SIG-M5 treated with dmso at 0.1 percent for 504 hours (cell line): ENCODE data around the gene TMEM217.
"Not testable (repeated sequence)": the region's sequence is repeated elsewhere in the genome, so short reads cannot be mapped to it uniquely, and the experiment has no call there.

Source experiments
- DNase-seq: peaks from one replicate; lab custom pipeline; 2025; ENCODE audit not compliant: unreplicated experiment; lab: John Stamatoyannopoulos, UW

The TMEM217 gene

DNA sequence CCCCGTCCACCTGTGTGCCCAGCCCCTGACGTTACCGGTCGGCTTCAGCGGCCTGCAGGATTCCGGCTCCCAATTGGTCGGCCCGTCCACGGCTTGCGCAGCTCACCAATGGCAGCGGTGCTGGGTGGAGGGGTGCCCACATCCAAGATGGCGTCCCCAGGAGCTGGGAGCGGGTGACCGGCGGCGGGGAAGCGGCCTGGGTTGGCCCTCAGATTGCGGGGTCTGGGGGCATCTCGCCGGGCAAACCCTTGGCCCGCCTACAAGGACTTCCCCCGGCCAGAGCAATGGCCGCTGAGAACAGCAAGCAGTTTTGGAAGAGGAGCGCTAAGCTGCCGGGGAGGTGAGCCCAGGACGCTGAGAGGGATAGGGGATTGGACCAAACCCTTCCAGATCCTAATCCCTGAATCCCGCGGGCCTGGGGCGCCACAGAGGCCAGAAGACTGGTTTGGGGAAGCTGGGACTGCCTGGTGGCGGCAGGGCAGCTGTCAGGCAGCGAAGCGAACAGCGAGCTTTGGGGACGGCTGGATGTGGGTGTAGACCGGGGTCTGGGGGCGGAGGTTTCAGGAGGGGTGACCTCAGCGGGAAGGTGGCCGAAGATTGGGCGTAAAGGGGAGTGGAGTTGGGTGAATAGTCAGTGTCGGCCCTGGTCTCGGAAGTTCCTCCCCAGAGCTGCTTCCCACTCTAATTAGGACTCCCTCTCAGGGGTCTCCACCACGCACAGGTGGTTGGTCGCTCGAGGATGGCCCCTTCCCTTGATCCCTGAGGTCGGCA is at the start of gene TMEM217, which contains the start of gene TBC1D22B:
TMEM217 (minus strand) TSS at position 511 of the 771 bp plus-strand sequence. CDS start 39,114 bp downstream, outside the sequence.
TBC1D22B (plus strand) TSS at position 139 of the 771 bp plus-strand sequence; CDS start at position 285, 146 bp downstream.
- peak; percentile 86 for DNase-seq

GRCh38 chr6:37307484-37307883 is 49.5 kb upstream of the TMEM217 start:
- DNase-seq, result not testable (repeated sequence)

DNA sequence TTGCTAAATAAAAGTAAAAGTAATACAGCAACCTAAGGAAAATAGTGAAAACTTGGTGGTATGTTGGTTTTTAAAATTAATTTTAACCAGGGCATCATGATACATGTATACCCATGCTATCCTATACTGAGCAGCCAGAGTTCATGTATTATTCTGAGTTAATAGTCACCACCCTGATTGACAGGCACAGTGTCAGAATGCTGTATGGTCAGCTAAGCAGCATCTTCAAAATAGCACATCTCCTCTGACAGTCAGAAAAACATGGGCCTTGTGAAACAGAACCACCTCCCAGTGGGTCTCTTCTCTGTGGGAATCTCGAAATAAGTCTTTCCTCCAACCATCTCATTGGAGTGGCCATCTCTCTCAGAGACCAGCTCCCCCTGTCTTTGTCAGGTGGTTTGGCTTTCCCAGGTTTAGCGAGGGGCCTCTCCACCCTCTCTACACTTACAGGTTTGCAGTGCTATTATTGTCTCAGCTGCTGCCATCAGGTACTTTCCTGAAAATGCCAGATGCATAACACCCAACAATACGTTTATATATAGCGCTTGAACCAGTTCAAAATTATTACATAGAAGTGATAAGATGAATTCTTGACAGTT is 48.8 kb upstream of the TMEM217 start:
- no peak for DNase-seq

DNA sequence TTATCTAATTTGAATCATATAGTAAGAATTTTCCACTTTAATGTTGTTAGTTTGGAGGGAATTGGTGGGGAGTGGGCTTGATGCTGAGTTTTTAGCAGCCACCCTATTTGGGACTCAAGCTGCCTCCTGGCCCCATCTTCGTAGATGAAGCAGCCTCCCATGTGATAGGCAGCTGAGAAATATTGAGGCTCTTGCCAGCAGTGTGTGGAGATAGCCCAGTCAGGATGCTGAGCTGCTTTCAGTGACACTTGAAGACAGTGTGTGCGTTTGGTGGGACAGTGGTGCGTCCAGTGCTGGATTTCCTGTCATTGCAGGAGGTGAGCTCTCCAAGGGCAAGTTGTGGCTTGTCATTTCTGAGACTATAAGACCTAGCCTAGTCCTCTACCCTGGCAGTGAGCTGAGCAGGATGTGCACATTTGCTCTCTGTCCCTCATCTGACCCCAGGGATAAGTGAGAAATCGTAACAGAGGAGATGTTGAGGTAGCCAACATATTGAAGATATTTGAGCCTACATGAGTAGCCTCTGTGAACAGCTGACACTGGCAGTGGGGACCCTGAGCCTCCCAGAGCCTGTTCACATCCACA is 48.0 kb upstream of the TMEM217 start:
- DNase-seq, result no peak

DNA sequence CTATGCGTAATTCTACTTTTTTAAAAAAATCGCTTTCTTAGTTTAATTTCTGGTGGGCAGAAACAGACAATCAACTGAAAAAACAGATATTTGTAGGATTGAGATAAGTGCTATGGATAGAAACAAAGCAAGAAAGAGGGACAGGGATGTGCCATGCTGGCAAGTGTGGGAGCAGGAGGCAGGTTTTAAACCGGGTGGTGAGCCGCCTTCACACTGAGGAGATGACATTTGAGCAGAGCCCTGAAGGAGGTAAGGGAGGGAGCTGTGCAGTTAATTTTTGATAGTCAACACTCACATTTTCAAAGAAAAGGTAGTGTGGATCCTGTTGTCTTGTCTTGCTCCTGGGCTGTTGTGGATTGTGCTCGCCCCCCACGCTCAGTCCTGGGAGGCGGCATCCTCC is 46.8 kb upstream of the TMEM217 start:
- no peak for DNase-seq

DNA sequence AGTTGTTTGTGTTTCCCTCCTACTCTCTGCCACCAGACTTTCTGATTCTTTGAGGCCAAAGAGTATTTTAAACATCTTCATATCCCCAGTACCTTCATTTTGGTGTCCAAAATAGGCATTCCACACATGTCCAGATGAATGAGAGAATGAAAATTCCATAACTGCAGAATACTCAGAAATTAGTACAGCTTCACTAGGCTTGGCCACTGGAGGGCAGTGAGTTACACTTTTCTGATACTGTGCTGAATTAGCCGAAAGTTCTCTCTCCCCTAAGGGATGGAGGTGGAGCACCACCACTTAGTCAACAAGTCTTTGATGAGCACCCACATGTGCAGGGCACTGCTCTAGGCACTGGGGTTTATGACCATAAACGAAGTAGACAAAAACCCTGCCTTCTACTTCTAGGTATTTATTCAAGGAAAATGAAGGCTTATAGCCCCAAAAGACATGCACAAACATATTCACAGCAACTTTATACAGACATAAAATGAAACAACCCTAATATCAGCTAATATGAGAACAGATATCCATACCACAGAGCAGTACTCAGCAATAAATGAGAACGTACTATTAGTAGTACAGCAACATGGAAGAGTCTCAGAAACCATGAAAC is 46.1 kb upstream of the TMEM217 start:
- DNase-seq, result no peak

GRCh38 chr6:37303091-37303660 is 45.2 kb upstream of the TMEM217 start:
- no peak for DNase-seq

DNA sequence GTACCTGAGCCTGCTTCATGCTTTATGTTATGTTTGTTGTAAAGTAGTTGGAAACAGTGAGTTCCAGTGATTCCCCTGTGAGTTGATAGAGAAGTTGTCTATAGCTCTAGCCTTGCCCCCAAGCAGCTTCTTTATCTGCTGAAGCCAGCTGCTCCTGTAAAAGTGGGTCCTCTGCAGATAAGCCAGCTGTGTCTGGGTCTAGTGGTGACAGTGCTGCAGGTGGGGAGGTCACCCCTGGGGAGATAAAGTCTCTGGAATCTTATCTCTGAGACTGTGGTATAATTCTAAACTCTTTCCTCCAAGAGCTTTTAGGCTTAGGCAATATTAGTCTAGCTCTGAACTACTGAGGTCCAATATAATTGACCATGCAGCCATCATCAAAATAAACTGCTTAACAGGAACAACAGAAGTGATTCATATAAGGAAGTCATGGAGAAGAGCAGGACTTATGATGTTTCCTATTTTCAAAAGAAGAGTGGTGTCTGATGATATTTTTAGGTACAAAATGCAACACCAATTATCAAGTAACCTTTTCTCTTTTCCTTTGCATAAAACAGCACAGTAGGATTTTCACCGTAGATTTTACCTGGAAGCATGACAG is 44.2 kb upstream of the TMEM217 start:
- no peak for DNase-seq

GRCh38 chr6:37299990-37300389 is 42.0 kb upstream of the TMEM217 start:
- DNase-seq, result no peak

DNA sequence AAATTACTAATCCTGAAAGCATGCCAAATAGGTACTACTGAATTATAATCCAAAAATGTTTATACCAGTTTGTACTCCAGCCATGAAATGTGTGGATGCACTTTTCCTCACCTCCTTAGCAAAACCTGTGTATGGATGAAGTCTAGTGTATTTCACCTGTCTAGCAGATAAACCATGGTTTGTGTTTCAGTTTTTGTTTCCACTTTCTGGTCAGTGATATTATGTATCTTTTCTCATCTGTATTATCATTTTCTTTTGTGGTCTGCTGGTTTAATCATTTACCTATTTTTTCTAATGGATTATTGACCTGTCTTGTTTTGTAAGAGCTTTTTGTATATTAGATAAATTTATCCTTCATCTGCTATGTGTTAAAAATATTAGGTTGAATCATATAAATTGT is 41.0 kb upstream of the TMEM217 start:
- no peak for DNase-seq

GRCh38 chr6:37297637-37298036 is 39.7 kb upstream of the TMEM217 start:
- not testable (repeated sequence) for DNase-seq

GRCh38 chr6:37293426-37293825 is 35.5 kb upstream of the TMEM217 start:
- DNase-seq, result no peak

DNA sequence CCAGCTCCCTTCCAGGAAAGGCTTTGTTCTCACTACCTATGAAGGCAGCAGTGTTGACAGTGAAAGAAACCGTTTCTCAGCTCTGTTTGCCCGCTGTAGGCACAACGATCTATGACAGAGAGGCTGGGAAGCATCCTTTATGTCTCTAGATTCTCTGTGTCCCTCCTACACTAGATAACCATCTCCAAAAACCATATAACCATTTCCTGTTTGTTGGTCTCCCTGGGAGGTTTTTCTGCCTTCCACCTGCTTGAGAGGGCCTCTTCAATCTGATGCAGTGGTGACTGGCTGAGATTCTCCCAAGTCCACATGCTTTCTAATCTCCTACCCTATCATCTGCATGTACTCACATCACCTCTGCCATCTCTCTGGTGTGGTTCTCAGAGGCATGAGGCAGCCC is 32.0 kb upstream of the TMEM217 start:
- no peak for DNase-seq

DNA sequence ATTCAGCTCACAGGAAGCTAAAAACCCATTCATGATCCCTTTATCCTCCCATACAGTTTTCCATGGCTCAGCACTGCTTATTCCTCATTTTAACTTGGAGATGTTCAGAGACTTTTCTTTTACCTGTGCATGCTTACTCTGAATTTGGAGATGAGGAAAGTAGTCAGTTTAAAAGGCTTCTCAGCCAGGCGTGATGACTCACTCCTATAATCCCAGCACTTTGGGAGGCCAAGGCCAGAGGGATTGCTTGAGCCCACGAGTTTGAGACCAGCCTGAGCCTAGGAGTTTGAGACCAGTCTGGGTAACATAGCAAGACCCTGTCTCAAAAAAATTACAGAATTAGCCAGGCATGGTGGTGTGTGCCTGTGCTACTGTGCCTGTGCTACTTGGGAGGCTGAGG is 30.3 kb upstream of the TMEM217 start:
- no peak for DNase-seq

GRCh38 chr6:37287519-37288157 is 29.7 kb upstream of the TMEM217 start:
- no peak for DNase-seq

GRCh38 chr6:37285861-37286311 is 27.9 kb upstream of the TMEM217 start:
- DNase-seq, result no peak

- DNase-seq, result no peak
These were observed 26.8 kb upstream of the TMEM217 start for GRCh38 chr6:37284781-37285180.

DNA sequence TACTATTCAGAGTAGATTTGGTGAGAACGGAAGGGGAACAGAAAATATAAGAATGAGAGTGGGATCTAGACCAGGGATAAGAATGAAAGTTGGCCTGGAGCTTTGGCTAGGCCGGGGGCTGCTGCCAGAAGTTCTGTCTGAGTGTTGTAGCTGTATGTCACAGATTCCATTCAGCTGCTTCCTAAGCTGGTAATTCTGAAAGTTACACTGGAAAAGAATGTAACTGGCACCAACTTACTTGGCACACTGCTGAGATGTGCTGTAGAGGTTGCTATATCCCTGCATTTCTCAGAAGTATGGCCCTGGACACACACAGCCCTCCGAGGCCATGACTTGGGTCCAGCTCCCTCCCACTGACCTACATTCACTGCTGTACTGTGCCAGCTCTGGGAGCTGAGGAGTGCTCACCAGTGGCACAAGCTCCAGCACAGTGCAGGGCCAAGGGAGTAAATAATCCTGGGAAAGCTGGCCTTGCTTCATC is 25.8 kb upstream of the TMEM217 start:
- no peak for DNase-seq

GRCh38 chr6:37283268-37283667 is 25.3 kb upstream of the TMEM217 start:
- no peak for DNase-seq

GRCh38 chr6:37282371-37282770 is 24.4 kb upstream of the TMEM217 start:
- no peak for DNase-seq
